ENCODE results near the gene TECTA. TPM values are rescaled to one million over a fixed set of nuclear protein-coding genes. Genes with fewer than 3 reads are reported as not detected.

TECTA gene, protein sequence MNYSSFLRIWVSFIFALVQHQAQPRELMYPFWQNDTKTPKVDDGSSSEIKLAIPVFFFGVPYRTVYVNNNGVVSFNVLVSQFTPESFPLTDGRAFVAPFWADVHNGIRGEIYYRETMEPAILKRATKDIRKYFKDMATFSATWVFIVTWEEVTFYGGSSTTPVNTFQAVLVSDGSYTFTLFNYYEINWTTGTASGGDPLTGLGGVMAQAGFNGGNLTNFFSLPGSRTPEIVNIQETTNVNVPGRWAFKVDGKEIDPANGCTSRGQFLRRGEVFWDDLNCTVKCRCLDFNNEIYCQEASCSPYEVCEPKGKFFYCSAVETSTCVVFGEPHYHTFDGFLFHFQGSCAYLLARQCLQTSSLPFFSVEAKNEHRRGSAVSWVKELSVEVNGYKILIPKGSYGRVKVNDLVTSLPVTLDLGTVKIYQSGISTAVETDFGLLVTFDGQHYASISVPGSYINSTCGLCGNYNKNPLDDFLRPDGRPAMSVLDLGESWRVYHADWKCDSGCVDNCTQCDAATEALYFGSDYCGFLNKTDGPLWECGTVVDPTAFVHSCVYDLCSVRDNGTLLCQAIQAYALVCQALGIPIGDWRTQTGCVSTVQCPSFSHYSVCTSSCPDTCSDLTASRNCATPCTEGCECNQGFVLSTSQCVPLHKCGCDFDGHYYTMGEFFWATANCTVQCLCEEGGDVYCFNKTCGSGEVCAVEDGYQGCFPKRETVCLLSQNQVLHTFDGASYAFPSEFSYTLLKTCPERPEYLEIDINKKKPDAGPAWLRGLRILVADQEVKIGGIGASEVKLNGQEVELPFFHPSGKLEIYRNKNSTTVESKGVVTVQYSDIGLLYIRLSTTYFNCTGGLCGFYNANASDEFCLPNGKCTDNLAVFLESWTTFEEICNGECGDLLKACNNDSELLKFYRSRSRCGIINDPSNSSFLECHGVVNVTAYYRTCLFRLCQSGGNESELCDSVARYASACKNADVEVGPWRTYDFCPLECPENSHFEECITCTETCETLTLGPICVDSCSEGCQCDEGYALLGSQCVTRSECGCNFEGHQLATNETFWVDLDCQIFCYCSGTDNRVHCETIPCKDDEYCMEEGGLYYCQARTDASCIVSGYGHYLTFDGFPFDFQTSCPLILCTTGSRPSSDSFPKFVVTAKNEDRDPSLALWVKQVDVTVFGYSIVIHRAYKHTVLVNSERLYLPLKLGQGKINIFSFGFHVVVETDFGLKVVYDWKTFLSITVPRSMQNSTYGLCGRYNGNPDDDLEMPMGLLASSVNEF (N-terminal part only)
- total RNA-seq, result 0.25 and 0.33 TPM in 2 replicates

DNA sequence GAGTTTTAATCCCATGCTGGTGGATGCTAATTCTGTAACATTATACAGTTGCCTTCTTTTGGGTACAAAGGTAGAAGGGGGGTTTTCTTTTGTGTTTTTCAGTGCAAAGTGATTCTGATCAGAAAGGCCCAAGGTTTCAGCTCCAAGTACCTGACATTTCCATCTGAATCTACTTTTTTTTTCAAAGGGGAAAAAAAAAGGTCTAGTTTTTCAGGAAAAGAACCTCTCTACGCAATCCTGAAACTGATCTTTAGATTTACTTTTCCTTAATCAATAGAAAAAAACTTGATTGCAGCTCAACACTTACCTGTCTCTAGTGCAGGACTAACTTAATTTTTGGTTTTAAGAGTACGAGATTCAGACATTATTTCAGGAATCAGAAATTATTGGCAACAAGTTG, at the start of gene TECTA:
TSS of gene TECTA (plus strand) at position 301 of the 400 bp plus-strand sequence. CDS start 1,423 bp downstream, outside the sequence.
- no peak for DNase-seq (ENCODE audit: low read depth, low spot score)

DNA sequence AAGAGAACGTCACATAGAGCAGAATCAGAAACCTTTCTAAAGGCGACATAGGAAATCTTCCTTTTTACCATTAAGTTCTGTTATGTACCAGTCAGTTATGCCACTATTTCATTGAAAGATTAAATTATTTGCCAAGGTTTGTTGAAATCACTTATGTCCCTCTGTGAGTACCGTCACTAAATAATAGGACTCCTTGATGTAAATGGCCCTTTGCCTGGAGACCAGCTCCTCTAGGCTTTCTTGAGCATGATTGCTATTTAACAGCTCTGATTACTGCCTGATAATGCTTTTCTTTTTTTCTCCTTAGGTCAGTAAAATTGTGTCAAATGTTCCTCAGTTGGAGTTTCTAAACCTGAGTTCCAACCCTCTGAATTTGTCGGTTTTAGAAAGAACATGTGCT, 47.8 kb upstream of the TECTA start:
- DNase-seq (ENCODE audit: low read depth, low spot score), result no peak

DNA sequence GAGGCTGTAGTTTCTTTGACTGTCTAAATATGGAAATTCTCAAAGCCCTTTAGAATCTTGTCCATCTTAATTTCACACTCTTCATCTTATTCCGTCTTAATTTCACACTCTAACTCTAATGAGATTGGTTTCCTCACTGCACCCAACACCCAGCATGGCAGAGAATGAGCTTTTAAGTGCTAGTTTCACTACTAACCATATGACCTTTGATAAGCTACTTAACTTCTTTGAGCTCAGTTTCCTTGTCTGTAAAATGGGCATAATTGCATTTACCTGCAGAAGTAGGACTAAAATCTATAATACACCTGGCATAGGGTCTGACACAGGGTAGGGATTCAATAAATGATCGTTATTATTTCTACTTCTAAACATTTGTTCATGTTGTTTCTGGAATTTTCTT, 46.8 kb upstream of the TECTA start:
- no peak for DNase-seq (ENCODE audit: low read depth, low spot score)

DNA sequence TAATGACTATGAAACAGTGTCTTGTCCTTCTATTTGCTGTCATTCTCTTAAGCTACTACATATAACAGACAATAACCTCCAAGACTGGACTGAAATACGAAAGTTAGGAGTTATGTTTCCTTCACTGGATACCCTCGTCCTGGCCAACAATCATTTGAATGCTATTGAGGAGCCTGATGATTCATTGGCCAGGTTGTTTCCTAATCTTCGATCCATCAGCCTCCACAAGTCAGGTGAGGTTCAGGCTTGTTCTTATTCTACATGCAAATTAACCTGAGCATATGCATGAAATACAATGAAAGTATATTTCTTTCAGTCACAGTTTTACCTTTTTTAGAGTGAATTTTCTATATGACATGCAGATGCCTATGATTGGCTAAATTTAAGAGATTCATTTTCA, 46.0 kb upstream of the TECTA start:
- DNase-seq (ENCODE audit: low read depth, low spot score), result no peak

DNA sequence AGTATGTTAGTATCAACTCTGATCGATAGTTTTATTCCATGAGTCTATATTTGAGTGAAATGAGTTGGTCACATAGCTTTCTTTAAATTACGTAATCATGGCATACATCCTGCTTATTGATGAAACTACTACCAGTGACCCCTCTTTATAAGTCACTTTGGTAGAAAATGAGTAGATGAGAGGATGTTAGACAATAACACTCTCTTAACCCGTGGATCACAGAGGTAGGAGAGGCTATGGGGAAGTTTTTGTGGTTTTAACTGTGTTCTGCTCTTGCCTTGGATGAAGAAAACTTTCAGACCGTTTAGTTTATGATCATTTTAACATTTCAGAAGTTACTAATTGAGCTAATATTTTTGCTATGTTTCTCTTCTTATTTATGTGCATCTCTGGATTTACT, 43.1 kb upstream of the TECTA start:
- DNase-seq (ENCODE audit: low read depth, low spot score), result no peak

DNA sequence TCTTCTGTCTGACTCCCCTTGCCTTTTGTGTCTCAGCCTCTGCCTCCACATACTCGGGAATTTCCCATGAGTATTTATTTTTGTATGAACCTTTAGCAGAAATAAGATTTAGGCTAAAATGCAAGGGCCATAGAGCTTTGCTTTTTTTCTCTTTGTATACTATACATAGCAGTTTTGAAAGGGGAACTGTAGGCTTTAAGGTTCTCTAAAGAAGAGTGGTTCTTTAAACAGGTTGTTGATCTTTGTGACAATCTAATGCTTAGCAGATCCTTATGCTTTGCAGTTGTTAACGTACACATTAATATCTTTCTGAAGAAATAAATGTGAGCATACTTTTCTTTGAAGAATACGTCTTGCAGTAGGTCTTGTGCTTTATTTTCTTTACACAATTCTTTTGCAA, 42.1 kb upstream of the TECTA start:
- DNase-seq (ENCODE audit: low read depth, low spot score), result no peak

DNA sequence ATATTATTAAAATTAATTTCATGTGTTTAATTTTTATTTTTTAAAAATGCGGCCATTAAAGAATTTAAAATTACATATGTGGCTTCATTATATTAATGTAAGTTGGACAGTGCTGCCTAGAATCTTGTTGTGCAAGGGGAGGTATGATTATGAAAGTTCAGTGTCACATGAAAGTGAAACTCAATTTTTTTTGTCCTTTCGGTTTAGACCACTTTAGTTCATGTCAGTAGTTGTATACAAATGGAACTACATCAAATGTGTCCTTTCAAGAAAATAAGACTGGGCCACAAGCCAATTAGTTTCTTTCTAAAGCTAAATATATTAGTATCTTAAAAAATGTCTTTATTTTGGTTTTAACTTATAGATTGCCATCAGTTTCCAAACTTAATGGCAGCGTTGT, 41.4 kb upstream of the TECTA start:
- DNase-seq (ENCODE audit: low read depth, low spot score), result no peak

DNA sequence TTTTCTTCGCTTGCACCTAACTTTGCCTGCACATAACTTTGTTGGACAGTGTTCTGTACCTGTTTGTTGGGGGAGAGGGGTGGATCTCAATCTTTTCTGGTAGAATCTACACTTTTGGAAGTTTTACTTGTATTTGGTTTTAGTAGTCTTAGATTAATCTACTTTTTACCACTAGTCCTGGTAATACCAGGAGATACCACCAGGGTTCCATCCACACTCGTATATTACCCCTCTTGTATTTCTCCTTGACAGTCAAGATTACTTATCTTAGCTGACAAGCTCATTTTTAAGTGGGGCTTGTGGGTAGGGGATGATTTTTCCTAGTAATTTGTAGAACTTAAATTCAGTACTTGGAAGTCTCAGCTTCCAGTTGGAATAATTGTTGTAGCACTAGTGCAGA, 37.3 kb upstream of the TECTA start:
- no peak for DNase-seq (ENCODE audit: low read depth, low spot score)

DNA sequence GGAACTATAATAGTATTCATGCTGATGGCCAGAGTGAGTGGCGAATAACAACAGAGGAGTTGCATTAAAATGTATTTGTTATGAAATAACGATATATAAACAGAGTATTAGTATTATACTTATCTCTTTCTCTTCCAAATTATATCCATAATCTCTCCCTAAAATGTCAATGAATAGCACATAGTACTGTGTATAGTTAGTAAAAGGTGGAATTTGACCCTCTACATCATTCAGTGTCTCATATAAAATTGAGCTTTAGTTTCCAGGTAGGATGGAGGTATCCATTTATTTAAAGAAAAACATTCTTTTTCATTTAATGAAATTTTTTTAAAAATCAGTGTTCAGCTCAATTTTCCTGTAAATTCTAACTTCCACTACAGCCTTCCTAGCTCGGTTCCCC, 34.4 kb upstream of the TECTA start:
- DNase-seq (ENCODE audit: low read depth, low spot score), result no peak

DNA sequence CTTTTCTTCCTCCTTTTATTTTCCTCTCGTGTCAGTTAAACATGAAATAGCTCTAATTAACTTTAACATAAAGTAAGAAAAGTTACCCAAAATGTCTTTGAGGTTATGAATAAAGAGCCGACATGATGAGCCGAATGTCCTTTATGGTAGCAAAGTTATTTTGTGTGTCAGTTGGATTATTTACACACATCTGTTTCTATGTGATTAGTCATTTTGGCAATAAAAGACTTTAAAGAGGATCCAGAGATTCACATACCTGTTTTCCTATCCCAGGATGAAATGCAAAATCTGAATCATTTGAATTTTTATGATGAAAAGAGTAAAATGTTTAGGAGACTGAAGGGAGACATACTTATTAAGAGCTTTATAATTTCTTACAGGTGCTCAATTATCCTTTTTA, 34.0 kb upstream of the TECTA start:
- no peak for DNase-seq (ENCODE audit: low read depth, low spot score)

DNA sequence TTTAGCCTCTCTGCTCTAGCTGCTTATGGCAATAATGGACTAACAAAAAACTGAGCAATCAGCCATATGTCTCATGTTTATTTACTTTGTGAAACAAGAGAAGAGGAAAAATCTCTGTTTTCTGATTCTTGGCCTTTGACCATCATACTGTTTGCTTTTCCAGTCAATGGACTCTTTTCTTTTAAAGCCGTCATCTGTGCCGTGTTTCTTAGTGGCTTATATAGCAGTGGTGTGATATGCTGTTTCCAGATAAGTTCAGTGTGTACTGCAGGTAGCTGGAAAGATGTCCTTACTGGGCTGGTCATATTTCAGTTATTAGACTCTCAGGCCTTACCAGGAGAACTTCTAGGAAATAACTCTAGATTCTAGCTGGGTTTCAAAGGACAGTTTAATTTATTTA, 33.6 kb upstream of the TECTA start:
- no peak for DNase-seq (ENCODE audit: low read depth, low spot score)

DNA sequence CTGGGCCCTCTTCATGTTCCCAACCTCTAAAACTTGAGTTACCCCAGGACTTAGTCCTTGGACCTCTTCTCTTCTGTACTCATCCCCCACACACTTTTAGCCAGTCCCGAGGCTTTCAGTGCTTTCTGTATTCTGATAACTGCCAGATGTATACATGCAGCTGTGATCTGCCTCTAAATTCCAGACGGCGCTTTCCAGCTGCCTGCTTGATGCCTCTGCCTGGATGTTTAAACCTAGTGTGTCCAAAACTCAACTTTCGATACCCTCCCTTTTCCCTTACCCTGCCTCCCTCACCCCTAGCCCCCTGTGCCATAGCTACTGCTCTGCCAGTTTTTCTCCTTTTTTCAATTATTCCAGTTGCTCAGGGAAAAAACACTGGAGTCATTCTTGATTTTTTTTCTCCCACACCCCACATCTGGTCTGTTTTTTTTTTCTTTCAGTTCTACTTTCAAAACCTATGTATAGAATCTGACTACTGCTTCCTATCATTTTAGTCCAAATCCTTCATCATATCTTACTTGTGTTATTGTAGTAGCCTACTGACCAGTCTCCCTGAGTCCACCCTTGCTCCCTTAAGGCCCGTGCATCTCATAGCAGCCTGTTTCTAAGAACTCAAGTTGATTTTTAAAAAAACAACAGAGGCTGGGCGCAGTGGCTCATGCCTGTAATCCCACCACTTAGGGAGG, 32.9 kb upstream of the TECTA start:
- no peak for DNase-seq (ENCODE audit: low read depth, low spot score)

DNA sequence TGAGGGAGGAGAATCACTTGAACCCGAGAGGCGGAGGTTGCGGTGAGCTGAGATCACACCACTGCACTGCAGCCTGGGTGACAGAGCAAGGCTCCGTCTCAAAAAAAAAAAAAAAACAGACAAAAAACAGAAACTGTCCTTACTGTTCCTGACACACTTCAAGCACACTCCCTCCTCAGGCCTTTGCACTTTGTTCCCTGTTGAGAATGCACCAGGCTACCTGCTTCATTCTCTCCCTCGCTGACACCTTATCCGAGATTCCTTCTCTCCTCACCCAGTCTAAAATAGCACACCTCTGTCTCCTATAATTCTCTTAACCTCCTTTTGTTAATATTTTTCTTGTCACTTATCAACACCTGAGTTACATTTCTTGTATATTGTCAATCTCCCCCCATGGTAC, 32.3 kb upstream of the TECTA start:
- DNase-seq (ENCODE audit: low read depth, low spot score), result no peak

DNA sequence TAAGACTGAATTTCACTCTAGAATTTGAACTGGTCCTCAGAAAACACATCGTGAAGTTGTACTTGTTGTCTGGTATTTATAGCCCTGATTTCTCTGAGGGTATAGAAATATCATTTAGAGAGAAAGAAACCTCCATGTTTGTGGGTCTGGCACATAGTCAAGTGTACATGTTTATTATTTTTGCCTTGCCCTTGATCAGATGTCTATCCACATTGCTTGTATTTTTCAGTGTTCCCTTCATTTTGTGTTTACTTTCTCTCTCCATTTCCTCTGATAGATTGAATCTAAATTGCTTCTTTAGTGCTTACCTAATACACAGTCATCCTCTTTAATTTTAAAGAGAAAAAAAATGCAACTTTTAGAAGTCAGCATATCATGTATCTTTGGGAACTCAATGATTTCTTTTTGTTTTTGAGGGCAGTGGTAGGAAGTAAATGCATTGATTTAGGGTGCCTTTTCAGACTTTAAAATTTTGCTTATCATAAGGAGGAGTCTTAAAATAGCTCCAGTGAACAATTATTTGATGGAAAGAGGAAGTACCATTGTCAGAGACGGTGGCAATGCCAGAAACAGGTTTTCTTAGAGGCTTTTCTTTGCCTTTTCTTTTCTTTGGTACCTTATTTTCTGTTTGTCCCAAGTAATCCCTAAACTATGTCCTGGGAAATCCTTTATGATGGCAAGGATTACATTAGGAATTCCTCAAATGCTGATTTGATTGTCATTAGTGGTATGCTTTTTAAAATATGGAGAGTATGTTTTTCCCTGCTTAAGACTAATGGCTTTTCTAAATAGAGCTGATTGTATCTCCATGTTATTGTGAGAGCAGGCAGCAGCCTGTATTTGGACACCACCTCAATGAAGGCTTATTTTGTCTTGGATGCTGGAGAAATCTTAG, 29.8 kb upstream of the TECTA start:
- DNase-seq (ENCODE audit: low read depth, low spot score), result no peak

DNA sequence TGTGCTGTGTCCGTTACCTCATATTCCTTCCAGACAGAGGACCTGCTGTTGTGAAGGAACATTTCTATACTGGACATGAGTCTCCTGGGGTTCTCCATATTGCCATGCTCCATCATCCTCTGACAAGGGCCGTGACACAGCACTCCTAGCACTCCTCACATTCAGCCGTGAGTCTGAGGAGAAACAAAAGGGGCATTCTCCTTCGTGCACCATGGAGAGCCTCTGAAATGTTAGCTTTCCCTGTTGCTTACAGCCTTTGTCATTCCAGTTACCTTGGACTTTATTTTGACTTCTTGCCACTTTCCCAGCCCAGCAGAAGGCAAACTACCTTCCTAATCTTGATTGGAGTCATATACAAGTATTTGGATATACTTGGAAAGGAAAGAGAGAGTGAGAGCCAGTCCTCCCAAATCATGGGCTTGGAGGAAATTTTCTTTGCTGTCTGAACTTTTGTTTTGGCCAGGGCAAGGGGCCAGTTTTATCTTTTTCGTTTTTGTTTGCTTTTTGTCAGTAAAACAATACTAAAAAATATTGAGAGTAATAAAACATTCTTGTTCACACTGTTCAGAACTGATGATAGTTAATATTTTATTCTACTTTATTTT, 29.1 kb upstream of the TECTA start:
- no peak for DNase-seq (ENCODE audit: low read depth, low spot score)

DNA sequence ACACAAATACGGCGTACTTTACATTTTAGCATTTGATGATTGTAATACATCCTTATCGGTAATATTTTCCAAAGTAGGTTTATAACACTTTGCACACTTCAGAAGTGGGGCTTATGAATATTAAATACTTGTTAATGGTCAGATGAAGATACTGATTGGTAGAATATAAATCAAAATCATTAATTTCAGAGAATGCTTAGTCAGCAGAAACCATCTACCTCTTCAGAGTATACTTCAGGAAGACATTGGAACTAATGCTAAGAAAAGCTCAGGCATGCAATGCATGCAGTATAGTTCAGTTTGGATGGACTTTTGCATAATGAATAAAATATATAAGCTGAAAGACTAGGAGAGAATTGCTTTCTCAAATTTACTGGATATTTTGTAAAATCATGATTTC, 19.7 kb upstream of the TECTA start:
- no peak for DNase-seq (ENCODE audit: low read depth, low spot score)

DNA sequence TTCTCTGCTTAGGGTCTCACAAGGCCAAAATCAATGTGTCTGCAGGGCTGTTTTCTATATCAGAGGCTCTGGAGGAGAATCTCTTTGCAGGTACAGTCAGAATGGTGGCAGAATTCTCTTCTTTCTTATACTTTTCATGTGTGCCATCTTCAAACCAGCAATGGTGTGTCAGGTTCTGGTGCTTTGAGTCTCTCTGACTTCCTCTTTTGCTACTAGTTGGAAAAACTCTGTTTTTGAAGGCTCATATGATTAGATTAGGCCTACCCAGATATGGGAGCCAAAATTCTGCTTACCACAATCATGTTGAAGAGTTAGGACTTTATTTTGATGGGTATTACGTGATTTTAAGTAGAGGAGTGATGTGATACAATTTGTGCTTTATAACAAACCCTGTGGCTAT, 18.8 kb upstream of the TECTA start:
- no peak for DNase-seq (ENCODE audit: low read depth, low spot score)

DNA sequence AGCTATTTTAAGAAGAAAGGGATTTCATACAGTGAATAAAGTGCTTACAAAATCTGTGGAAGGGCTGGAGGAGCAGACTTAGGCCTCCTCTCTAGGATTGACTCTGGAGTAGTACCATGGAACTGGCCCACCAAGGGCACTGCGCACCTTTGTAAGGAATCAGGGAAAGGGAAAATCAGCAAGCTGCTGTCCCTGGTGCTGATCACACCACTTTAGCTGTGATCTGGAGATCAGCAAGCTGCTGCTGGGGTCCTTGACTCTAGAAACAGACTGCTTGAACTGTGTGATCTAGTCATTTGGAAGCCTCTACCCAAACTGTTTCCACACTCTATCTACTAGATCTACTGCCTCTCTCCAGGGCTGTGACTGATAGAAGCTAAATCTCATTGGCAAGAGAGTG, 18.4 kb upstream of the TECTA start:
- DNase-seq (ENCODE audit: low read depth, low spot score), result no peak

DNA sequence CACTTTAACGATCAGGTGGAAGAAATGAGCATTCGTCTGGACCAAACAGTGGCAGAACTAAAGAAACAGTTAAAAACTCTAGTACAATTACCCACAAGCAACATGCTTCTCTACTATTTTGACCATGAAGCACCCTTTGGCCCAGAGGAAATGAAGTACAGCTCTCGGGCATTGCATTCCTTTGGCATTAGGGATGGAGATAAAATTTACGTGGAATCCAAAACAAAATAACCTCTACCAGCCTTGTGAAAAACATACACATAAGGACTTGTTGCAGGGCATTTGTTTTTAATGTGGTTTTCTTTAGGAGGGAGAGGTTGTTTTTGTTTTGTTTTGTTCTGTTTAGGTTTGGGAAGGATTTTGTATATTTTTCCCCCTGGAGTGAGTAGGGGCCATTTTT, 14.2 kb upstream of the TECTA start:
- DNase-seq (ENCODE audit: low read depth, low spot score), result no peak

DNA sequence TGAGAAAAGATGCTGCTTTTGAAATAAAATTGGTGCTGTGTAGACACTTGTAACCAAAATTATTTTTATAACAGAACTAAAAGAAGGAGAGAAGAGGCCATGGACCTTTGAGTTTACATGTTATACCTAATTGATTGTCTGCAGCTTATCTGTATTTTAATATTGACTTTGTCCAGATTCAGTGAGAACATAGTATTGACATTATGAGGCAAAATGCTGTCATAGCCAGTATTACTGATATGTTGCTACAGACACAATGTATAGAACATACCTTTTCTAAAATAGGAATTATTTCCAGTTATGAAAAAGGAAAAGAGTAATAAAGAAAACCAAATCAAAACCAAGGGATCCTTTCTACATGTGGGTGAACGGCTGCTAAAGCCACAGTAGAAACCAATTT, 11.5 kb upstream of the TECTA start:
- DNase-seq (ENCODE audit: low read depth, low spot score), result no peak

All from pulmonary artery endothelial cell (primary cell).